NCI-H2107 treated with DMSO at 0.1 percent for 48 hours (cell line): ENCODE results near the gene ERC2.

Source experiments
- DNase-seq: peaks from one replicate; lab custom pipeline; 2025; ENCODE audit not compliant: unreplicated experiment; lab: John Stamatoyannopoulos, UW

Gene ERC2

DNA sequence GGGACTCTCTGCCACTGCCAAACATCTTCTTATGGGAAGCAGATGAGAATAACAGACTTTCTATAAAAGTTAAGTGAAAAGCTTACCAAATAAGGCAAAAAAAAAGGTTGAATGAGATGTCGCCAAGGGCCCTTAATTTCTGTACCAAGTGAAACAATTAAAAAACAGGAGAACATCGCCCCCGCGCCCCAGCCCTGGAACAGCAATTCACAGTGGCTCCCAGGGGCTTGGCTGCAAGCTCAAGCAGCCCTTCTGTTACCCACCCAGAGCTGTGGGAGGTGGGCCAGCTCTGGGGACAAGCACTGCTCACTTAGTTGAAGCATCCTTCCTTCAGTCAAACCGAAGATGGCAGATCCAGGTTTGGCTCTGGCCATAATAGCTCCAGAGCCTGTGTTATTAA lies 208.0 kb downstream of the ERC2 start:
- DNase-seq: no peak

DNA sequence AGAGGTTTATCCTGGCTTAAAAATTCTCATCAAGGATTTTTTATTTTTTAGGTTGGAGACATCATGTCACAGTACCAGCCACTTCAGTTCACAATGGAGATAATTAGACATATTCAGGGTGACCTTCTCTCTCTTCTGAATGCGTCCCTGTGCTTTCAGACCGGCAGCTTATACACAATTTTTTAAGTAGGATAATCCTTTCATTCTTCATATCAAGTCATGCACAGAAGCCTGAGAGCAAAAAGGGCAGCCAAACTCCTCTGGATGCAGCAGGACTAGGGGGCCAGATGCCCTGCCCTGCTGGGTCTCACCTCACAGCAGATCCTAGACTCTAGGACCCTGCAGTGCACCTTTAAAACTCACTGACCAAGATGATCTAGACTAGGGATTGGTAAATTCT lies 210.4 kb downstream of the ERC2 start:
- DNase-seq: no peak

GRCh38 chr3:56254835-56255234 lies 213.4 kb downstream of the ERC2 start:
- no peak for DNase-seq

- DNase-seq: no peak
These were observed 214.2 kb downstream of the ERC2 start for GRCh38 chr3:56253941-56254665.

DNA sequence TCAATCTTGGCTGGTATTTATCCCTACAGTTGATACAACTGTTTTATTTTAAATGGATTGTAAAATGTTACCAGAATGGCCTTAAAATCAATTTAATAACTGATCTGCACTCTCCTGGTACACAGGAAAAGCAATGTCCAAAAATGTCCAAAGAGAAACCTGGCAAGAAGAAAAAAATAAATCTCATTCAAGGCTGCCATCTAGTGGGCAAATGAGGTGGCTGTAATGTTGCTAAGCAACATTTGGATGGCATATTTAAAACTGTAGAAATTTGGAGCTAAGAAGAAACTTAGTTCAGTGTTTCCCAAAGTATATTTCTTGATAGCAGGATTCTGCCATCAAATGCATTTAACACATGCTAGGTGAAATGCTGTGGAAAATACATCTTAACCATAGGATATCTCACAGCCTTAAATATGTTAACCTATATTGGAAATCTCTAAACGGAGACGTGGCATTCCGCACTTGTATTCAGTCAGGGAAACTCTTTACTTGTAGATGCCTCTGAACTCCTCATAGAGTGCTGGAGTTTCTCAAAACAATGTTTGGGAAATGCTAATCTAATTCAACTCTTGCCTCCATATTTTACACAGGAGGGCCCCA lies 216.8 kb downstream of the ERC2 start:
- DNase-seq: peak; percentile 8

GRCh38 chr3:56248021-56248420 lies 220.2 kb downstream of the ERC2 start:
- no peak for DNase-seq

DNA sequence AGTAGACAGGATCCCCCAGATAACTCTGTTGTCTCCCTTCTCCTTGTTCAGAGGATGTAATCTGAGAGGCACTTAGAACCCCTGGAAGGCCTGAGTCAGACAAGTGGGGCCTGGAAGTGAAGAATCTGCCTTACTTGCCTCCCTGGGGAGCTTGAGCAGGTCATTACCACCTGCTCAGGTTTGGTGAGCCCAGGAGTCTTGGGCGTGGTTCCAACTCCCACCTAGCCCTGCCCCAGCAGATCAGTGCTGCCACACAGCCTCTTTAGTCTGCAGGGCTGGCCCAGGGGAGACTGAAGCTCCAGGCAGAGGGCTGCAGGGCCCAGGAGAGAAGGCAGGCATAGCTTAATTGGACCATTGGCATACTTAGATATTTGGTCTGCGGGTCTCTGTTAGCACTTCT lies 230.0 kb downstream of the ERC2 start:
- peak; percentile 70 for DNase-seq

GRCh38 chr3:56233742-56234141 lies 234.5 kb downstream of the ERC2 start:
- DNase-seq: no peak

GRCh38 chr3:56229311-56229710 lies 239.0 kb downstream of the ERC2 start:
- DNase-seq: no peak

- DNase-seq: no peak
These were observed 245.4 kb downstream of the ERC2 start for GRCh38 chr3:56222866-56223265.

DNA sequence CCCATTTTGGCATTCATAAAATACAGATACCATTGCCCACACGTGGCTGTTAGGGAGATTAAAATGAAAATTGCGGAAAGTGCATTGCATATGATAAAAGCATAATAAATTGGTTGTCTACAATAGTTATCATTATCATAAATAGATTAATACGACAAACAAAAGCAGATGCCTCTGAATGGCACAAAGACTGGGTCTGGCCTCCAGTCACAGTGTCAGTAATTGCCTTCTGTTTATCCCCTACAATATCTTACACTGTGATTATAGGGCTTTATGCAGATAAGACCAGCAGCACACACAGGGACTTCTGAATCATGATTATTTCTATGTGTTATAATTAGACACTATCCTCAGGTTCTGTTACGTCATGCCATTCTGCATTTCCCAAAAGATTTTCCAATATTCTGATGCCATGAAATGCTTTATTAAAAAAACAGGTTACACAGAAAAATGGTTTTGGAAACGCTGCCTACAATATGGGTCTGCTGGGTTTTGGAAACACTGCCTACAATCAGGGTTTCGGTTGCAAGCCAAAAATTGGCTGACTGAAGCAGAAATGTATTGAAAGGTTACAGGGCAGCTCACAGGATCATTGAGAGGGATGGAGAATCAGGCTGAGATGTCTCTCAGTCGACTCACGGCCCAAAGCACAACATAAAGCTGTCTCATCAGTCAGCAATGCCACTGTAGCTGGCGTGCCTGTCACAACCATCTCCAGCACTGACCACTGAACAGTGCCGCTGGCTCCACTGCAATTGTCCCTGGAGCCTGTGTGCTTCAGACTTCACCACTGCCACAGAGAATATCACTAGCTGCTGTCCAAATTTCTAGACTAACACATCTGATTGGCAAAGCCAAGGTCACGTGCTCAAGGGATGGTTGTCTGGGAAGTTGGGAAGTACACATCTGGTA lies 248.1 kb downstream of the ERC2 start:
- DNase-seq: no peak

GRCh38 chr3:56209982-56210751 lies 258.1 kb downstream of the ERC2 start:
- no peak for DNase-seq

- no peak for DNase-seq
These were observed 260.3 kb downstream of the ERC2 start for GRCh38 chr3:56207922-56208321.

GRCh38 chr3:56205406-56205805 lies 262.9 kb downstream of the ERC2 start:
- DNase-seq: no peak

GRCh38 chr3:56202997-56203396 lies 265.3 kb downstream of the ERC2 start:
- no peak for DNase-seq

GRCh38 chr3:56201407-56201806 lies 266.9 kb downstream of the ERC2 start:
- no peak for DNase-seq

DNA sequence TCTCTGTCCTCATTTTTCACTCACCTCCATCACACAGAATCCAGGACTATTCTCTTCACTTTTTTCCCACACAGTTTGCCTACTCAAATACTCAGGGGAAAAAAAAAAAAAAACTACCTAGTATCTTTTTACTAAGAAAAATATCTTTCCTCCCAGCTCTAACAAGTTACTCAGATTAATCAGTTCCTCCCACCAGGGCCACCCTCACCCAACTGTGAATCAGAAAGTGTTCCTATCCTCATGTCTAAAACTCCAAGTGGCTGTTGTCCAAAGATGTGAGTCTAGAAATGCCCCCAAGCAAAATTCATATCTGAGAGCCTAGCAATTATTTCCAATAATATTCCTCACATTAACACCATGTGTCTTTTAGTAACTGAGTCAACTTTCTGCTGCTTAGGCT lies 268.0 kb downstream of the ERC2 start:
- no peak for DNase-seq

- DNase-seq: no peak
These were observed 270.3 kb downstream of the ERC2 start for GRCh38 chr3:56197991-56198390.

GRCh38 chr3:56197259-56197965 lies 270.9 kb downstream of the ERC2 start:
- DNase-seq: no peak

GRCh38 chr3:56196700-56197099 lies 271.6 kb downstream of the ERC2 start:
- DNase-seq: no peak

- no peak for DNase-seq
These were observed 274.7 kb downstream of the ERC2 start for GRCh38 chr3:56193519-56193918.
